PFSK-1 (cell line): ENCODE results near the gene ABCF3.

ENCODE experiments used
- FOXP2 ChIP-seq: optimal IDR thresholded peaks from 2 replicates; pipeline ENCODE3; 2011; ENCODE audit warnings: borderline replicate concordance, control low read depth, inconsistent platforms; ENCODE audit not compliant: insufficient read depth; ENCODE audit errors: extremely low read length, extremely low read depth
- POLR2AphosphoS5 ChIP-seq: IDR thresholded peaks from 2 replicates; pipeline ENCODE4 v1.6.1; 2012; ENCODE audit warnings: low read depth, mild to moderate bottlenecking, control low read depth, low read length, moderate library complexity
- REST ChIP-seq, 2 experiments: IDR thresholded peaks; 2 replicates each; pipeline versions ENCODE4 v1.6.1 to v1.8.0; 2011 to 2012; ENCODE audit warnings: low read depth in 2 of 2, low read length in 2 of 2, control low read depth in 1 of 2, inconsistent platforms in 1 of 2, mild to moderate bottlenecking in 1 of 2, moderate library complexity in 1 of 2; ENCODE audit not compliant: insufficient read depth in 1 of 2
- SIN3A ChIP-seq: IDR thresholded peaks from 2 replicates; pipeline ENCODE4 v1.6.1; 2012; ENCODE audit warnings: mild to moderate bottlenecking, low read length, moderate library complexity, borderline replicate concordance; ENCODE audit not compliant: insufficient read depth
- TAF1 ChIP-seq: IDR thresholded peaks from 2 replicates; pipeline ENCODE4 v1.6.1; 2012; ENCODE audit warnings: low read length, control low read depth, borderline replicate concordance; ENCODE audit not compliant: insufficient read depth

ABCF3 gene

GRCh38 chr3:184192889-184193288, 6.9 kb downstream of the ABCF3 start:
- TF ChIP-seq SIN3A (no peak), POLR2AphosphoS5 (no peak), TAF1 (no peak), REST (IDR thresholded peaks at IDR 0.05; ENCODE audit: insufficient read depth in 1 of 2, low read depth in 2 of 2, low read length in 2 of 2) (no peak)

- TF ChIP-seq SIN3A (no peak), REST (IDR thresholded peaks at IDR 0.05; ENCODE audit: insufficient read depth in 1 of 2, low read depth in 2 of 2, low read length in 2 of 2) (no peak), TAF1 (no peak), FOXP2 (no peak), POLR2AphosphoS5 (no peak)
These were observed 8.1 kb downstream of the ABCF3 start for GRCh38 chr3:184193991-184194539.

- no peak for TF ChIP-seq SIN3A
- TF ChIP-seq TAF1: no peak
- no peak for TF ChIP-seq POLR2AphosphoS5
- TF ChIP-seq REST (IDR thresholded peaks at IDR 0.05; ENCODE audit: insufficient read depth in 1 of 2, low read depth in 2 of 2, low read length in 2 of 2): no peak
- no peak for TF ChIP-seq FOXP2
These were observed 10.5 kb downstream of the ABCF3 start for GRCh38 chr3:184196536-184196935.

GRCh38 chr3:184198509-184198908, 12.5 kb downstream of the ABCF3 start:
- no peak for TF ChIP-seq POLR2AphosphoS5
- TF ChIP-seq REST (IDR thresholded peaks at IDR 0.05; ENCODE audit: insufficient read depth in 1 of 2, low read depth in 2 of 2, low read length in 2 of 2): no peak
- no peak for TF ChIP-seq FOXP2
- TF ChIP-seq SIN3A: no peak
- TF ChIP-seq TAF1: no peak

- no peak for TF ChIP-seq SIN3A
- no peak for TF ChIP-seq POLR2AphosphoS5
- TF ChIP-seq FOXP2: no peak
- no peak for TF ChIP-seq REST (IDR thresholded peaks at IDR 0.05; ENCODE audit: insufficient read depth in 1 of 2, low read depth in 2 of 2, low read length in 2 of 2)
- no peak for TF ChIP-seq TAF1
These were observed 14.8 kb downstream of the ABCF3 start for GRCh38 chr3:184200825-184201224.
